ENCODE measurements around the gene NET1. TPM values are rescaled to one million over a fixed set of nuclear protein-coding genes. Genes with fewer than 3 reads are reported as not detected.

The NET1 gene
- total and polyA plus RNA-seq, 12 donors: 8.7 to 26.2 (median 20.3) TPM

DNA sequence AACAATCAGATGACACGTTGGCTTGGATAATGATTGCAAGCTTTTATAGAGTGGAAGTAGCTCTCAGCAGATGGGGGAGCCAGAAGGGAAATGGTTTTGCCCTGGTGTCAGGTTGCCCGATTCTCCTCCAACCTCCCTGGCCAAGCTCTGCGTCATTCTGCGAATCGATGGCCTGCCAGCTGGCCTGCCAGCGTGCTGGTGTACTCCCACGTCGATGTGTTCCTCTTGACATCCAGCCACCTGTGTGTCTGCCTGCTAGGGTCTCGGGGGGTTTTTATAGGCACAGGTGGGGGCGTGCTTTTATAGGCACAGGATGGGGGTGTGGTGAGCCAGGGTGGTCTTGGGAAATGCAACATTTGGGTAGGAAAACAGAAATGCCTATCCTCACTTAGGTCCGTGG lies 4.6 kb downstream of the NET1 start:
- WGBS, 4 donors: 89 to 94% (median 93%) methylated on average over 10 to 11 of the region's 11 CpGs
- Histone ChIP-seq H3K4me1 (replicated peaks in 1 of 2) (peaks cover 0 to 2% of the 10 kb centered on the region in 2 donors), H3K27ac (no peak overlapping the region), H3K9me3 (replicated peaks in 1 of 3) (no peaks in the 10 kb centered on the region), H3K4me3 (no peak overlapping the region), H3K36me3 (replicated peaks in 1 of 2) (no peaks in the 10 kb centered on the region), H3K27me3 (no peaks in the 10 kb centered on the region)
- no peak for DNase-seq
- TF ChIP-seq POLR2A (IDR thresholded peaks at IDR 0.05): no peak
- TF ChIP-seq, protein P1, sequence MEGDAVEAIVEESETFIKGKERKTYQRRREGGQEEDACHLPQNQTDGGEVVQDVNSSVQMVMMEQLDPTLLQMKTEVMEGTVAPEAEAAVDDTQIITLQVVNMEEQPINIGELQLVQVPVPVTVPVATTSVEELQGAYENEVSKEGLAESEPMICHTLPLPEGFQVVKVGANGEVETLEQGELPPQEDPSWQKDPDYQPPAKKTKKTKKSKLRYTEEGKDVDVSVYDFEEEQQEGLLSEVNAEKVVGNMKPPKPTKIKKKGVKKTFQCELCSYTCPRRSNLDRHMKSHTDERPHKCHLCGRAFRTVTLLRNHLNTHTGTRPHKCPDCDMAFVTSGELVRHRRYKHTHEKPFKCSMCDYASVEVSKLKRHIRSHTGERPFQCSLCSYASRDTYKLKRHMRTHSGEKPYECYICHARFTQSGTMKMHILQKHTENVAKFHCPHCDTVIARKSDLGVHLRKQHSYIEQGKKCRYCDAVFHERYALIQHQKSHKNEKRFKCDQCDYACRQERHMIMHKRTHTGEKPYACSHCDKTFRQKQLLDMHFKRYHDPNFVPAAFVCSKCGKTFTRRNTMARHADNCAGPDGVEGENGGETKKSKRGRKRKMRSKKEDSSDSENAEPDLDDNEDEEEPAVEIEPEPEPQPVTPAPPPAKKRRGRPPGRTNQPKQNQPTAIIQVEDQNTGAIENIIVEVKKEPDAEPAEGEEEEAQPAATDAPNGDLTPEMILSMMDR (IDR thresholded peaks at IDR 0.05): no peak
- intact Hi-C loops (cut with DNase I): no loop called here

DNA sequence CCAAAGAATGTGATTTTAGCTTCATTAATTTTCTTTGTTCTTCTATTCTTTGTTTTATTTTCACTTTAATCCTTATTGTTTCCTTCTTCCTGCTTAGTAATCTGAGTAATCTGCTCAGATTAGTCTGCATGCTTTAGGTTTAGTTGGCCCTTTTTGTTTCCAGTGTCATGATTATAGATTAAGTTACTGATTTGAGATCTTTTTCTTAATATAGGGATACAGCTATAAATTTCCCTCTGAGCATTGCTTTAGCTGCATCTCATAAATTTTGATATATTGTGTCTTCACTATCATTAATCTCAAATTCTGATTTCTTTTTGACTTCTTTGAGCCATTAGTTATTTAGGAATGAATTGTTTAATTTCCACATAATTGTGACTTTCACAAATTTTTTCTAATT lies 6.2 kb downstream of the NET1 start:
- Histone ChIP-seq H3K4me3 (no peak overlapping the region), H3K9me3 (replicated peaks in 1 of 3) (no peaks in the 10 kb centered on the region), H3K4me1 (replicated peaks in 1 of 2) (no peaks in the 10 kb centered on the region), H3K27me3 (no peaks in the 10 kb centered on the region), H3K27ac (no peak overlapping the region), H3K36me3 (replicated peaks in 1 of 2) (no peaks in the 10 kb centered on the region)
- no peak for DNase-seq
- intact Hi-C loops (cut with DNase I): no loop called here
- TF ChIP-seq, protein P1 (IDR thresholded peaks at IDR 0.05): no peak
- TF ChIP-seq POLR2A (IDR thresholded peaks at IDR 0.05): no peak

DNA sequence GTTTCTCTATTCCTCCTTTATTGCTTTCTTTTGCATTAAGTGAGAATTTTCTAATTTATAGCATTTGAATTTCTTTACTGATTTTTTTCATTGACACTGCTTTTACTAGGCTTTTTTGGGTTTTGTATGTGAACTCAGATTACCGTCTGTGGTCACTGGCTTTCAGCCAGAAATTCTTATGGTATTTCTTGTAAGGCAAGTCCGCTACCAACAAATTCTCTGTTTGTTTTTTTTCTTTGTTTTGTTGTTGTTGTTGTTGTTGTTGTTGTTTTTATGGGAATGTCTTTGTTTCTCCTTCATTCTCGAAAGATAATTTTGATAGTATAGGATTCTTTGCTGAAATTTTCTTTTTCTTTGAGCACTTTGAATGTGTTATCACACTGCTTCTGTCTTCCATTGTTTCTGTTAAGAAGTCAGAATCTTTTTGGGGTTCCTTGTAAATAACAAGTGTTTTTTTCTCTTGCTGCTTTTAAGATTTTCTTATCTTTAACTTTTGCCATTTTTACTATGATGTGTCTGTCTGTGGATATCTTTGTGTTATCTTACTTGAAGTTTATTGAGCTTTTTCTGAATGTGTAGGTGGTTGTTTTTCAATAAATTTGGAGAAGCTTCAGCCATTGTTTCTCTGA lies 7.2 kb downstream of the NET1 start:
- Histone ChIP-seq H3K9me3 (replicated peaks in 1 of 3) (no peaks in the 10 kb centered on the region), H3K36me3 (replicated peaks in 1 of 2) (no peaks in the 10 kb centered on the region), H3K4me1 (replicated peaks in 1 of 2) (no peaks in the 10 kb centered on the region), H3K4me3 (no peak overlapping the region), H3K27ac (no peak overlapping the region), H3K27me3 (no peaks in the 10 kb centered on the region)
- DNase-seq: no peak
- WGBS, 4 donors: 90 to 98% (median 96%) methylated on average over 3 of the region's 3 CpGs
- TF ChIP-seq, protein P1 (IDR thresholded peaks at IDR 0.05): no peak
- TF ChIP-seq POLR2A (IDR thresholded peaks at IDR 0.05): no peak
- intact Hi-C loops (cut with DNase I): no loop called here

DNA sequence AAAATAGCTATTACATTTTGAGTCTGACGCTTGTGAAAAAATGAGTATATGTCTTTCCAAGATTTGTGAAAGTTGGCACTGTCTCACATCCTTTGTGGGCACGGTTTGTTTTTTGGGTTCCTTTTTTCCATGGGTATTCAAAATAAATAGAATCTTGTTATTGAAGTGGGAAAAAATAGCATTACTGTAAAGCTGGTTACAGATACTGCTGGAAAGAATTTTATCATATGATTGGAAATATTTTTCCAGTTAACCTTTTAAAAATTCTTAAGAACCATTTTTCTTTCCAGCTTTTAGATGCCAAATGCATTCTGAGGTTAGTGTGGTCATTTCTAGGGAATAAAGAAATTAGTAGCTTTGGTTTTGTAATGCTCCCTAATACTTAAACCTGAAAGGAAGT lies 11.4 kb downstream of the NET1 start:
- H3K4me1 ChIP-seq (replicated peaks in 1 of 2): no peaks in the 10 kb centered on the region

More for the DNA sequence above, 11.4 kb downstream of the NET1 start:
- no peak overlapping the region for H3K27ac ChIP-seq
- TF ChIP-seq, protein P1 (IDR thresholded peaks at IDR 0.05): no peak
- no peak for TF ChIP-seq POLR2A (IDR thresholded peaks at IDR 0.05)
- no peaks in the 10 kb centered on the region for H3K27me3 ChIP-seq
- H3K9me3 ChIP-seq (replicated peaks in 1 of 3): peaks cover 0 to 8% (median 0%) of the 10 kb centered on the region in 3 donors
- intact Hi-C loops (cut with DNase I): no loop called here
- no peak overlapping the region for H3K4me3 ChIP-seq
- H3K36me3 ChIP-seq (replicated peaks in 1 of 2): no peaks in the 10 kb centered on the region
- WGBS, 4 donors: 35 to 44% (median 38%) methylated on average over 2 of the region's 2 CpGs
- no peak for DNase-seq

All from adrenal gland (tissue), 12 donors.